ENCODE data around the gene BCL2L2. TPM values are rescaled to one million over a fixed set of nuclear protein-coding genes. Genes with fewer than 3 reads are reported as not detected.

BCL2L2 gene
- total and polyA plus RNA-seq, 12 donors = 16.8 to 44.9 (median 36.4) TPM

- TF ChIP-seq, protein P1, sequence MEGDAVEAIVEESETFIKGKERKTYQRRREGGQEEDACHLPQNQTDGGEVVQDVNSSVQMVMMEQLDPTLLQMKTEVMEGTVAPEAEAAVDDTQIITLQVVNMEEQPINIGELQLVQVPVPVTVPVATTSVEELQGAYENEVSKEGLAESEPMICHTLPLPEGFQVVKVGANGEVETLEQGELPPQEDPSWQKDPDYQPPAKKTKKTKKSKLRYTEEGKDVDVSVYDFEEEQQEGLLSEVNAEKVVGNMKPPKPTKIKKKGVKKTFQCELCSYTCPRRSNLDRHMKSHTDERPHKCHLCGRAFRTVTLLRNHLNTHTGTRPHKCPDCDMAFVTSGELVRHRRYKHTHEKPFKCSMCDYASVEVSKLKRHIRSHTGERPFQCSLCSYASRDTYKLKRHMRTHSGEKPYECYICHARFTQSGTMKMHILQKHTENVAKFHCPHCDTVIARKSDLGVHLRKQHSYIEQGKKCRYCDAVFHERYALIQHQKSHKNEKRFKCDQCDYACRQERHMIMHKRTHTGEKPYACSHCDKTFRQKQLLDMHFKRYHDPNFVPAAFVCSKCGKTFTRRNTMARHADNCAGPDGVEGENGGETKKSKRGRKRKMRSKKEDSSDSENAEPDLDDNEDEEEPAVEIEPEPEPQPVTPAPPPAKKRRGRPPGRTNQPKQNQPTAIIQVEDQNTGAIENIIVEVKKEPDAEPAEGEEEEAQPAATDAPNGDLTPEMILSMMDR (IDR thresholded peaks at IDR 0.05) = no peak
- Histone ChIP-seq H3K36me3 (peaks cover 0 to 6% (median 0%) of the 10 kb centered on the region in 9 donors), H3K27ac (peak overlapping the region; percentile 7 to 97 (median 94)), H3K4me3 (peak overlapping the region; percentile 39 to 95 (median 90)), H3K9me3 (no peaks in the 10 kb centered on the region), H3K27me3 (no peaks in the 10 kb centered on the region), H3K4me1 (peaks cover 0 to 29% (median 22%) of the 10 kb centered on the region in 9 donors)
- DNase-seq = no peak
- ATAC-seq = no peak
- intact Hi-C loops (cut with DNase I) = loop anchor here in 6 of 10 donors (1.0 to 2.0 kb wide), 2 partner anchors 13 to 14 kb away; no protein-coding TSS in a partner anchor
- WGBS, 2 donors = 58 to 60% methylated on average over 6 of the region's 6 CpGs
These were observed 19.6 kb upstream of the BCL2L2 start for GRCh38 chr14:23286902-23287479.

GRCh38 chr14:23294734-23295561, 11.7 kb upstream of the BCL2L2 start:
- intact Hi-C loops (cut with DNase I) = loop anchor here in 6 of 10 donors (2.0 to 10.0 kb wide), 4 partner anchors 30 to 173 kb away; partner anchors contain the start of gene SLC7A8 (in 1 of the 6)
- no peaks in the 10 kb centered on the region for H3K9me3 ChIP-seq
- H3K36me3 ChIP-seq = peaks cover 0 to 36% (median 0%) of the 10 kb centered on the region in 9 donors
- peak overlapping the region in 1 of 10 donors; percentile 25 for H3K4me3 ChIP-seq
- H3K4me1 ChIP-seq = peaks cover 0 to 40% (median 30%) of the 10 kb centered on the region in 9 donors
- peak; percentile 36 to 83 (median 68) for ATAC-seq
- no peaks in the 10 kb centered on the region for H3K27me3 ChIP-seq
- 28 to 33% methylated on average over 24 of the region's 24 CpGs for WGBS, 2 donors
- TF ChIP-seq, protein P1 (IDR thresholded peaks at IDR 0.05) = peak; percentile 76 to 90 (median 85)
- DNase-seq = peak in 1 of 2 donors; percentile 28
- H3K27ac ChIP-seq = peak overlapping the region in 1 of 10 donors; percentile 4

- TF ChIP-seq, protein P1 (IDR thresholded peaks at IDR 0.05) = no peak
- WGBS, 2 donors = 86 to 91% methylated on average over 7 of the region's 7 CpGs
- Histone ChIP-seq H3K9me3 (no peaks in the 10 kb centered on the region), H3K27me3 (no peaks in the 10 kb centered on the region), H3K4me1 (peaks cover 4 to 49% (median 37%) of the 10 kb centered on the region in 9 donors), H3K27ac (peak overlapping the region in 1 of 10 donors; percentile 4), H3K36me3 (peaks cover 0 to 36% (median 0%) of the 10 kb centered on the region in 9 donors), H3K4me3 (no peak overlapping the region)
- ATAC-seq = no peak
- intact Hi-C loops (cut with DNase I) = loop anchor here in 6 of 10 donors (5.0 to 10.0 kb wide), 3 partner anchors 111 to 174 kb away; partner anchors contain the start of gene SLC7A8 (in 1 of the 6)
- DNase-seq = no peak
These were observed 10.4 kb upstream of the BCL2L2 start for GRCh38 chr14:23296012-23296777.
